AG20443 (cell line): ENCODE data around the gene CREB1.
A peak's percentile ranks its signal among the peaks of the same experiment; 100 is the strongest.

ENCODE experiments used
- DNase-seq: peaks from one replicate; pipeline ENCODE4 v3.0.0; 2012; ENCODE audit warnings: low spot score, mixed read lengths

CREB1 gene

DNA sequence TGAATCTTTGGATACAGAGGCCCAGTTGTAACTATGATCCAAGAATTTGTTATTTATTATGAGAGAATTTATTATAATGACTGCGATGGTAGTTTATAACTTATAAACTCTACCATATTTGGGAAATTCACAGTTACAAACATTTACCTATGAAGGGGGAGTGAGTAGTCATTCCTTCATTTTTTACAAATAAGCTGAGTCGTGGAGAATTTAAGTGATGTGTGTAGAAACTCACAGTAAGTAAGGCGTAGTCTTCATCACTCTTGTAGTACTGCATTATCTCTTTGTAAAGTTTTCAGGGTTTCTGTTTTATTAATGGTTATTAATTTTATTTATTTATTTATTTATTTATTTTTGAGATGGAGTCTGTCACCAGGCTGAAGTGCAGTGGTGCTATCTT lies 13.5 kb downstream of the CREB1 start:
- DNase-seq = no peak

DNA sequence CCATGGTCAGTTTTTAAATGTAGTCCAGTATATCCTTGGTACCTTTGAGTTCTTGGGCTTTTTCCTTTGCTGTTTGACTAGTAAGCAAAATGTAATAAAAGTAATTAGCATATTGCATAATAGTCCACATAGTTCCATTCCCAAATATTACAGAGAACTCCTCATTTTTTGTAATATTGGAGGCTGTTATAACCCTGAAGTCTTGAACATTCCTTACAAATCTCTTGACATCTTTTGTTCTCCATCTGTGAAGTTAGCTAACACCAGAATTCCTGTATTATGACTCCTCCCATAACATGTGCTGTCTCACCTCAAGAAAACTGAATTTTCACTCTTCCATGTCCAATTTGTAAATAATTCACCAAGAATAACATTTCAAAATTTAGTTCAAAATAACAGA lies 17.1 kb downstream of the CREB1 start:
- peak; percentile 16 for DNase-seq

DNA sequence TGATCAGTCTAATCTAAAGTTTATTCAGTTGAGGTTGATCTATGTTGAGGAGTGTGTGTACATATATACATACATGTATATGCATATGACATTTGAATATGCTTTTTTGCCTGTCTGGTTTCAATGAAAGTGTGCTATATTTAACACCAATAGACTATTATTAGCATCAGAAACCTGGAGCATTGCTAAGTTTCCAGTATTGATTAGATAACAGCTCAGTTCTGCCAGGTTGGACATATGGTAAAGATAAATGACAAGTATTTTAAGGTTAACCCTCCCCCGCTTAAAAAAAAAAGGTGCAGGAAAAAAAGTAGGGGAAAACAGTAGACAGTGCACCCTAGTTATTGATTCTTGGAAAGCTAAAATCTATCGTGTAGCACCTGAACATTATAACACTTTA lies 19.4 kb downstream of the CREB1 start:
- no peak for DNase-seq

DNA sequence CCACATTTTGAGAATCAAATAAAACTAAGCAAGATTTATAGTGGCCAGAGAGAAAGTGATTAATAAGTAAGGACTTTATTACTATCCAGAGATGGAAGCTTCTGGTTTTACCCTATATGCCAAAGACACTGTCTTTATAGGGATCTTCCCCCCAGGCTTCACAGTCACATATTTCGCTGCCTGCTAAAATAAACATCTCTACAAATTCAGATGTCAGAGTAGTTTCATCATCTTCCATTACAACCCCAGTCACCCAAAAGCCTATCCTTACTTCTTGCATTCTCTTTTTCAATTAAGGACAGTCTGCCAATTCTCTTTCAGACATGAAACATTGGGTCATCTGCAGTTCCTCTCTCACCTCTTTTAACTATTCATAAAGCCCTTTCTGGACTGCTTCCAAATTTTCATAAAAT lies 28.3 kb downstream of the CREB1 start:
- peak; percentile 29 for DNase-seq

DNA sequence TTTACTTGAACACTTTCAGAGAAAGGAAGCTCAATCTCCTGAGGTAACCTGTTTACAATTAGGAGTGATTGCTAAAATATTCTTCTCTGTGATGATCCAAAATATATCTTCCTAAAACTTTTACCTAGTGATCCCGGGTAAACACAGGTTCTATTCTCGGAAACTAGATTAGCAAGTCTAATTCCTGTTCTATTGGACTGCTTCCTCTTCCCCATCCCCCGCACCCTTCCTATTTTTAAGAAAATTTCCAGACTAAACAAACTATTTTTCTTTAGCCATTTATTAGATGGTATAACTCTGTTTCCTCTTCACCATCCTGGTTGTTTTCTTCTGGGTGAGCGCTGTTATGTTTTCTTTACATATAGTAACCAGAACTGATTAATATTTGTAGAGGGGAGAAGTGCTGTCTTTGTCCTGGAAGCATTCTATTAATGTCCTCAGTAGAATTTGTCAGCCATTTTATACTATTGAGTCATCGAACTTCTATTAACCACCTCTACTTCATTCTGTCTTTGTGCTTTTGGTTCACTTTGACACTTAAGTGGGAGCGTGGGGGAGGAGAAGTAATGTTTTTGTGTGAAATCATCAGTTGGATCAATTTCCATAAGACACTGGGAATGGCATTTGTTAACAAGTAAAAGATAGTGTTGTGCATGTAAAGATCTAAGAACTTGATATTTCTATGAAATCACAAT lies 31.8 kb downstream of the CREB1 start:
- DNase-seq = no peak

DNA sequence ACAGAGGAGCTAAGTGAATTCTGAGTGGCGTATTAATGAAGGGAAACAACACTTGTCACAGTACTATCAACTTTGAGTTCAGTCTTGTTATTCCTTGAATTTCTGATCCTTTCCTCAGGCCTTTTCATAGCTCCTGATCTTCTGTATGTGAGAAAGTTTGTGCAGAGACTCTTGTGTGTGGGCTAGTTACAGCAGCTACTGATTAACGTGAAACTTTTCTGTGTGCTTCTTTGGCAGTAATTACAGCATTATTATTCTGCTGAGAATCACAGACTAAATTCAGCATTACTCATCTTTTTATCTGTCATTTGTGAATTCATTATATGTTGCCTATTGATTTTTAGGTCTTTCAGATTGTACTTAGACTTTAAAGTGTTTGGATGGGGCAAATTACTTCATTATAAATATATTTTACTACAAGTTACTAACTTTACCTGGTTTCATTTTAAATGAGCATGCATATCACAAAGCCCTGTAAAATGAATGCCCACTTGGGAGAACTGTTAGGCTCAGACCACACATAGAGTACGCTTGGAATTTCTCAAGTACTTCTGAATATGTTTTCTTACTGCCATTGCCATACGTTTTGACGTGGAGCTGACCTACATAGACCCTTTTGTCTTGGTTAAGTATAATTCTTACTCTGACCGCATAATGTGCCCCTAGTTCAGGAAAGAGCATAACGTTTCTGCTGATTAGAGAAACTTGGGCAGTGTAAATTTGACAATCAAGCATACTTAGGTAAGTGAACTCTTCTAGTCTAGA lies 36.2 kb downstream of the CREB1 start:
- DNase-seq = no peak

DNA sequence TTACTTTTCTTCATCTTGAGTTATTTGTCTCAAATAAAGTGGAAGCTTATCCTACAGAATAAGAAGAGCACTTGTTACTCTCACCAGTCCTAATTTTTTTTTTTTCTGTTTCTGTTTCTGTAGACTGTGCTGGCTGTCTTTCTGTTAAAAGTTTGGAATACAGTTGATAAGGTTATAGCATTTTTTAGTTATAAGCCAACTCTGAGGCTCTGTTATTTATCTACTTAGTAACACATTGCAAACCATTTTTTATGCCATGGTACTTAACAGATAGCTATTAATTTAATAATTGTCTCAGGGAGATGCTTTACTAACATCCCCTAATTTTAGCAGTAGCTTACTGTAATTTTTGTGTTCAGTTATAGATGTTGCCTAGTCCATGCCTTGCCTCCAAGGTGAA lies 37.9 kb downstream of the CREB1 start:
- DNase-seq = no peak

DNA sequence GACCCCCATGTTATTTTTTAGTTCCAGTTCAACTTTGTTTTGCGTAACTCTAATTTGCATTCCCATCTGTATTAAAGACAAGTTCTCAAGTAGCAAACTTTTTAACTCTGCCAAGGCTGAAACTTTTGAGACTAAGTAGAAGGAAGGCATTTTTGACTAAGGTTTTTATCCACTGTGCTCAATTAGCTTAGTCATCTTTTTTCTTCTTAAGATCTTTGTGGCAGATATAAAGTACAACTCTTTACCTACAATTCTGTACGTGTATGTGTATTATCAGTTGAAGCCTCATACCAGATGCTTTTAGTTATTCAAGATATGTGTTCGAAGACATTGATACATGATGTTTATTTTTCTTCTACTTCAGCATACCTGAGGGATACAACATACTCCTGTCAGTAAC lies 41.6 kb downstream of the CREB1 start:
- DNase-seq = no peak

DNA sequence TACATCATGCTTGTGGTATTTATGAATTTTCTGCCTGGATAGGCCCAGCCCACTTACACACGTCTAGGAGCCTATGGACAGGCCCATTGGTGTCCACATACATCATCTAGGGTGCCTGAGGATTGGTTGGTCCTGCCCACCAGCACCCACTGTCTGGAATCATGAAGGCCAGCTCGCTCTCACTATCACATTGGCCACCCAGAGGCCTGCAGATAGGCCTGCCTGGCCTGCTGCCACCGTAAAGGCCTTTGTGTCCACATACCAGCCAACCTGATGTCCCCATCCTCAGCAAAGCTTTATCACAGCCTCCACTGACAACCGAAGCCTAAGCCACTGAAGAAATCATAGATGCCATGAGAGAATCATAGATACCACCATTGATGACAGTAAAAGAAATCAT lies 55.2 kb downstream of the CREB1 start:
- no peak for DNase-seq

DNA sequence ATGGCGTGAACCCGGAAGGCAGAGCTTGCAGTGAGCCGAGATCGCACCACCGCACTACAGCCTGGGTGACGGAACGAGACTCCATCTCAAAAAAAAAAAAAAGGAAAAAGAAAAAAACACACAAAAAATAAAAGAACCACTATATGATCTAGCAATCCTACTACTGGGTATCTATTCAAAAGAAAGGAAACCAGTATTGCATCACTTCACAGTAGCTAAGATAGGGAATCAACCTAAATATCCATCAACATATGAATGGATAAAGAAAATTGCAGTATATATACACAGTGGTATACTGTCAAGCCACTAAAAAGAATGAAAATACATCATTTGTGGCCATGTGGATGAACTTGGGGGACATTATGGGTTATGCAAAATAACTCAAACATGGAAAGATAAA lies 57.5 kb downstream of the CREB1 start:
- no peak for DNase-seq

DNA sequence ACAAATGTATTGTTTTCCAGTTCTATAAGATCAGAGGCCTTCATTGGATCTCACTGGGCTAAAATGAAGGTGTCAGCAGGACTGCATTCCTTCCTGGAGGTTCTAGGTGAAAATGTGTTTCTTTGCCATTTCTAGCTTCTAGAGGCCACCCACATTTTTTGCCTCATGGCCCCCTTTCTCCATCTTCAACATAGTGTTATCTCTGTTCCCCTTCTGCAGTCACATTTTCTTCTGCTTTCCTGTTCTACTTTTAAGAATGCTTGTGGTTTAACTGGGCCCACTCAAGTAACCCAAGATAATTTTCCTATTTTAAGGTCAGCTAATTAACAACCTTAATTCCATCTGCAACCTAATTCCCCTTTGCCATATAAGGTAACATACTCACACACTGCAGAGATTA lies 59.4 kb downstream of the CREB1 start:
- no peak for DNase-seq

DNA sequence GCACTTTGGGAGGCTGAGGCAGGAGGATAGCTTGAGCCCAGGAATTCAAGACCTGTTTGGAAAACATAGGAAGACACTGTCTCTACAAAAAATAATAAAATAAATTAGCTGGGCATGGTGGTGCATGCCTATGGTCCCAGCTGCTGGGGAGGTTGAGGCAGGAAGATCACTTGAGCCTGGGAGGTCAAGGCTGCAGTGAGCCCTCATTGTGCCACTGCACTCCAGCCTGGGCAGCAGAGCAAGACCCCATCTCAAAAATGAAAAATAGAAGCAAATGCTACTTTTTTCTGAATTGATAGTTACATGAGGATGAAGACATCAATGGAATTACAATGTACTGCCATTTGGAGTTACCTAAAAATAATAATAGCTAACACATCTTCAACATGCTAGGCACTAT lies 63.5 kb downstream of the CREB1 start:
- DNase-seq = no peak

DNA sequence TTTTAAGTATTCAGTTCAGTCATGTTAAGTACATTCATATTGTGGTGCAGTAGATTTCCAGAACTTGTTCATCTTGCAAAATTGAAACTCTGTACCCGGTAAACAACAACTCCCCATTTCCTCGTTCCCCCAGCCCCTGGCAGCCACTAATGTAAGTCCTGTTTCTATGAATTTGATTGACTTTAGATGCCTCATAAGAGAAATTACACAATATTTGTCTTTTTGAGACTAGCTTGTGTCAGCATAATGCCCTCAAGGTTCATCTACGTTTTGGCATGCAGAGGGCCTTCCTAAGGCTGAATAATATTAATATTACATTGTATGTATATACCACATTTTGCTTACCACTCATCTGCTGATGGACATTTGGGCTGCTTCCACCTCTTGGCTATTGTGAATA lies 64.5 kb downstream of the CREB1 start:
- DNase-seq = no peak

DNA sequence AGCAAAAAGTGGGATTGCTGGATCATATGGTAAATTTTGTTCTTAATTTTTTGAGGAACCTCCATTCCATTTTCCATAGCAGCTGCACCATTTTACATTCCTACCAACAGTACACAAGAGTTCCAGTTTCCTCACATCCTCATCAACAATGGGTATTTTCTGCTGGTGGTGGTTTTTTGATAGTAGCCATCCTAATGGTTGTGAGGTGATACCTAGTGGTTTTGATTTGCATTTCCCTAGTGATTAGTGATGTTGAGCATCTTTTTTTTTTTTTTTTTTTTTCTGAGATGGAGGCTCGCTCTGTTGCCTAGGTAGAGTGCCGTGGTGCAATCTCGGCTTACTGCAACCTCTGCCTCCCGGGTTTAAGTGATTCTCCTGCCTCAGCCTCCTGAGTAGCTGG lies 65.0 kb downstream of the CREB1 start:
- DNase-seq = no peak

DNA sequence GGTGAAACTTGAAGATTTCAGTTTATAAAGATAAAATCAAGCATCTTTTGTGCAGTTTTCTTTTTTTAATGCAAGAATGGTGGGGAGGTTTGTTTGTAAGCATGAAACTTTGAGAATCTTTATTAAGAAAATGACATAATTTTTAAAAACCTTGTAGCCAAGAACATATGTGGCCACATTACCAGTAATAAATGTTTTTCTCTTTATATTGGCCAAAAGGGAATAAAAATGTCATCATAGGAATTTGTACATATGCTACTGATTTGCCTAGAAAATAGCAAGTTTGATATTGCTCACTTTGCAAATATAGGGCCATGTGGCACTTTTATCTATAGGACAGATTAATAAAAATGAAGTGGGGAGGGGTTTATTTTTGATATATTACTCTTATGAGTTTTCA lies 69.9 kb downstream of the CREB1 start:
- DNase-seq = no peak

DNA sequence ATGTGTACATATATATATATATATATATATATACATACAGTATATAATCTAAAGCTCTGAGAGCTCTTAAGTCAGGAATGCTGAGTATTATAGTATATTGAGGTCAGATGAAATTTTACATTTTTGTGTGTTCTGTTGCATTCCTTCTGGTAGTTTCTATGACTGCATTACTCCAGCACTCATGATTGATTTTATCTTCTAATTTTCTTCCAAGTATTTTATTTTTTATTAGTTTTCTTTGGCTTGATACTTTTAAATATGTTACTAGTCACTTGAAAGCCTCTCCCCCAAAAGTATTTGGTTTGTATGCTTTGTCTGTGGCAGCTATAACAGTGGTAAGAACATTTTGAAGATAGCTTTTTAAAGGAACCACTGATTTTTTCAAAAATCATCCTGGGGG lies 70.5 kb downstream of the CREB1 start:
- DNase-seq = peak; percentile 14

DNA sequence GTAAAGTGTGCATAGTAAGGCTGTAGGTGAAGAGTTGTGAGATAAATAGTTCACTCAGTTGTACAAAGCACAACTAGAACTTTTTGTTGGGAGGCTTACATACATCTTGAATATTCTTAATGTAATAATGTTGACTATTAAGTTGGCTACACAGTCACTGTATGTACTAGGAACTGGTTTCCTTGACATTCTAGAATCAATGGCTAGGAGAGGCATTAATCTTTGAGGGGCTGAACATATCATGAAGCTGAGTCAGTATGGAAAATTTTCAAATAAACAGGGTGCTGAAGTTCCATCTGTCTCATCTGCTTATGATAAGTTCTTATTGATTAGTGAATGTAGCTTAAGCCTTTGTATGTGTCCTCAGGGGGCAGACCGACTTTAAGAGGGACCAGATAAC lies 72.0 kb downstream of the CREB1 start:
- DNase-seq = no peak

DNA sequence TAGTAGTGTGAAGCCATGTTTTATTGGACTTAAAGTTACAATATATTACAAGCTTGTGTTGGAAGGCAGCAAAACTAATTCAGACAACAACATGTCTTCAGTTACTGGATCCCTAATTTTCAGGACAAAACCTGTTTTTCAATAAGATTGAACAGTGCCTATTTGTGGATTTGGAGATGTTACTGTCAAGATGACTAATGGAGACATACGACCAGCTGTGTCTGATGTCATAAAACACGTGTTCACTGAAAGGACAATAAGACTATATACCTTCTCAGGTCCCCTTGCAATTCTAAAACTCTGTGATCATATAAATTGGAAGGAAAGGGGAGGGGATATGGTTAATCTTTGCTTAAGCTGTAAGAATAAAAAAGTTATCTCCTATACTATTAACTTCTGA lies 73.7 kb downstream of the CREB1 start:
- no peak for DNase-seq

DNA sequence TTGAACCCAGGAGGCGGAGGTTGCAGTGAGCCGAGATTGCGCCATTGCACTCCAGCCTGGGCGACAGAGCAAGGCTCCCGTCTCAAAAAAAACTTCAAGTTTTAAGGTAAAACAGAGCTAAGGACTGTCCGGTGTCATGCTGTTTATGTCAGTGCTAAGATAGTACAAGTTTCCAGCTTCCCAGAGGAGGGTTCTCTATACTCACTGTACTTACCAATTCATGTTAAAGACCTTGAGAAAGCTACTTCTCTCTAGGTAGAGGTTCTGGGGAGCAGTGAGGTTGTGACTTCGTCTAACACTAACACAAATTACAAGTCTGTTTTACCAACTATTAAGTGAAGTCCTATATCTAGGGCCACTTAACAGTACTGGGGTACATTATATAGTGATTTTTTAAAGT lies 76.6 kb downstream of the CREB1 start:
- DNase-seq = no peak

DNA sequence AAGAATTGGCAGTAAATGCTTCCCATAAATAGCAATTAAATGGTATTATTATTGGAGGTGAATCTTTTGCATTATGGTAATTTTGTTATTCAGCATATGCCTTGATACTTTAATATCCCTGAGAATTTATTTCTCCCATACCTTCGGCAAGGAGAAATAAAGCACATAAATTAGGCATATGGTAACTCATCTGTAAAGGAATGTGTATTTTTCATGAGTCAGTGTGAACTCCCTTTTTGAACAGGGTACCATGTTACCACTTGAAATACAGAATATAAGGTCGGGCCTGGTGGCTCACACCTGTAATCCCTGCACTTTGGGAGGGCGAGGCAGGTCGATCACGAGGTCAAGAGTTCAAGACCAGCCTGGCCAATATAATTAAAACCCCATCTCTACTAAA lies 77.1 kb downstream of the CREB1 start:
- no peak for DNase-seq

DNA sequence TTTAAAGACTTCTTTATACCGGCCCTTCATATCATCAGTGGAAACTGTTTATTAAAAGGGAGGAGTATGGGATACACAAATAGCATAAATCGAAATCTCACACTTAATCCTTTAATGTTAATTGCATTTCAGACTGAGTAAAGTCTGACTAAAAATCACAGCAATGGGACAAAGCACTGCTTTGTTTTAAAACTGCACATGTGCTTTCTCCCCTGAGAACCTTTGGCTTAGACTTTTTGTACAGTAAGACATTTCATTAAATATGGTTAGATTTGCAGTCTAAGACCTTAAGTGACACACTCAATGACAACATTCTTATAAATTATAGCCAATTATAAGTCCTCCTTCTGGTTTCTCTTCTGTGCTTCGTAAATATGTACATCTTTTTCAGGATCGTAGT lies 83.0 kb downstream of the CREB1 start:
- DNase-seq = no peak

DNA sequence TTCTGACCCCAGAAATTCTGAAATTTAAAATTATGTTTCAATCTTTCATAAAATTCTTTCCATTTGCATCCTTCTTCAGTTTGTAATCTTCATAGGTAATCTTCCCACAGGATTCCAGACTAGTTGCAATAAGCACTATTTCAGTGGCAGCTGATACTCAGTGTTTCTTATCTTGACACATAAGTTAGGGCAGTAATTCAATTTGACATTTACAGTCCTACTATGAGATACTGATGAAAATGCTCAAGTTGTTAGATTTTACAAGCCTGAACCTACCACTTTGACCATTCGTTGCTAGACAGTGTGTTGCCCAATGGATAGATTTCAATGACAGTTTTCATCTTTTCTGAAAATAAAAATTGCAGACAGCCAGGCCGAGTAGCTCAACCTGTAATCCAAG lies 85.1 kb downstream of the CREB1 start:
- DNase-seq = no peak

DNA sequence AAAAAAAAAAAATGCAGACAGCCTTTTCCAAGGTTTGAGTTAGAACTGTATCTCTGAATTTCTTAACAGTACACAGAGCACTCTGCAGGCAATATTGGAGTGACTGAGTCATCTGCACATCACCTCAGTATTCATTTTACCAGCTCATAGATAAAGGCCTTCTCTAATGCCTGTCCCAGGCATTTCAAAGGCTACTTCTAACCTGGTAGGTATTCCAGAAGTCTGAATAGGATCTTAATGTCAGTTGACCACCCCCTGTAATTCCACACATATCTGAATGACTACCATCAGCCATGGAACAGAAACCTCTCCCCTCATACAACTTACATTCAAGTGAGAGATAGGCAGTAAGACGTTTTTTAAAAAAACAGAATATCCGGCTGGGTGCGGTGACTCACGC lies 86.4 kb downstream of the CREB1 start:
- peak; percentile 18 for DNase-seq
